Aorta (tissue), 5 donors: ENCODE measurements around the gene GPR107. TPM values are rescaled to one million over a fixed set of nuclear protein-coding genes. Genes with fewer than 3 reads are reported as not detected.
A peak's percentile ranks its signal among the peaks of the same experiment; 100 is the strongest.

Experiments used
- ATAC-seq: fragments of 200-7000 bp; cut with Tn5 transposase; one replicate; pipeline ENCODE4 v1.9.1; 2022; ENCODE audit warnings: moderate library complexity; ENCODE audit not compliant: low FRiP score
- DNase-seq, 2 donors: peaks; one replicate each; pipeline ENCODE4 v3.0.0-alpha.2; 2020
- H3K27ac ChIP-seq, 2 donors: one replicate each; pipeline ENCODE4 v1.5.1; 2013; ENCODE audit warnings: low read length in 2 of 2, mild to moderate bottlenecking in 2 of 2, moderate library complexity in 2 of 2, control low read depth in 1 of 2, inconsistent platforms in 1 of 2, low read depth in 1 of 2
- H3K27me3 ChIP-seq, 2 donors: one replicate each; pipeline ENCODE4 v1.6.1; 2013; ENCODE audit warnings: control low read depth in 1 of 2, low read length in 1 of 2, mild to moderate bottlenecking in 1 of 2, moderate library complexity in 1 of 2; ENCODE audit not compliant: insufficient read depth in 2 of 2, control insufficient read depth in 1 of 2
- H3K36me3 ChIP-seq, 2 donors: one replicate each; pipeline ENCODE4 v1.6.1; 2013; ENCODE audit warnings: control low read depth in 1 of 2, low read length in 1 of 2, mild to moderate bottlenecking in 1 of 2; ENCODE audit not compliant: insufficient read depth in 2 of 2, control insufficient read depth in 1 of 2
- H3K4me1 ChIP-seq, 2 donors: one replicate each; pipeline ENCODE4 v1.6.1; 2013; ENCODE audit warnings: low read length in 2 of 2, control low read depth in 1 of 2, mild to moderate bottlenecking in 1 of 2, moderate library complexity in 1 of 2; ENCODE audit not compliant: insufficient read depth in 2 of 2, control insufficient read depth in 1 of 2
- H3K4me3 ChIP-seq, 2 donors: one replicate each; pipeline ENCODE4 v1.5.1; 2013; ENCODE audit warnings: low read length in 2 of 2, control low read depth in 1 of 2, mild to moderate bottlenecking in 1 of 2
- H3K9me3 ChIP-seq: one replicate; pipeline ENCODE4 v1.6.1; 2013; ENCODE audit warnings: mild to moderate bottlenecking, low read length; ENCODE audit not compliant: control insufficient read depth
- WGBS, 2 donors: extraction: QIAGEN DNeasy Blood & Tissue Kit; methylation state at CpG; one replicate each; pipeline ENCODE4 v1.1.7; 2013; 5-methylcytosine and 5-hydroxymethylcytosine counted together
- intact Hi-C, 2 donors: fragments of 100-400 bp; cut with DNase I; formaldehyde crosslinking; loops; one replicate each; pipeline versions ENCODE4 v1.14.2 to v1.15.0; 2022
- polyA plus RNA-seq, 2 donors: library from polyadenylated mRNA; stranded (reverse); fragments of 200-250 nt; gene quantifications; one replicate each; pipeline ENCODE4 v1.2.3, GENCODE V29; 2013
- total RNA-seq, 2 donors: library from RNA; stranded (reverse); fragmentation: NEBNext Ultra II Directional; extraction: Animal tissue kit (Norgen Biotek cat#: 25700); gene quantifications; one replicate each; pipeline ENCODE4 v1.2.1, GENCODE V29; 2021
- donor health status: healthy with polysubstance abuse.
- donor health status: Bipolar disorder and iron deficiency.
- donor health status: DM: no; HTN: no; CAD: no.
- donor health status: DM: no; HTN: no; CAD: no.
- donor health status: DM: yes; HTN: yes; CAD: no.

Gene GPR107
- total and polyA plus RNA-seq, 4 donors = 7.4 to 48.2 (median 35.1) TPM

- no peaks in the 10 kb centered on the region for H3K4me1 ChIP-seq
- peaks cover 4 to 12% of the 10 kb centered on the region in 2 donors for H3K36me3 ChIP-seq
- no peaks in the 10 kb centered on the region for H3K9me3 ChIP-seq
- 93 to 95% methylated on average over 2 of the region's 2 CpGs for WGBS, 2 donors
- no peaks in the 10 kb centered on the region for H3K27me3 ChIP-seq
- ATAC-seq (peak; percentile 6), DNase-seq (no peak)
- intact Hi-C loops = loop anchor here (1.0 to 5.0 kb wide), 4 partner anchors 129 to 236 kb away; no protein-coding TSS in a partner anchor
- H3K27ac ChIP-seq = no peak overlapping the region
- H3K4me3 ChIP-seq = no peak overlapping the region
These were observed 53.1 kb downstream of the GPR107 start for GRCh38 chr9:130106860-130107233.

GRCh38 chr9:130107234-130107861 lies 53.6 kb downstream of the GPR107 start:
- ATAC-seq = peak; percentile 81
- DNase-seq = peak; percentile 88 to 94
- Histone ChIP-seq H3K4me3 (no peak overlapping the region), H3K4me1 (no peaks in the 10 kb centered on the region), H3K9me3 (no peaks in the 10 kb centered on the region), H3K27me3 (no peaks in the 10 kb centered on the region), H3K27ac (no peak overlapping the region), H3K36me3 (peaks cover 3 to 11% of the 10 kb centered on the region in 2 donors)
- 31 to 33% methylated on average over 10 of the region's 10 CpGs for WGBS, 2 donors
- intact Hi-C loops = loop anchor here (1.0 to 5.0 kb wide), 4 partner anchors 129 to 235 kb away; no protein-coding TSS in a partner anchor

GRCh38 chr9:130107955-130108354 lies 54.2 kb downstream of the GPR107 start:
- Histone ChIP-seq H3K36me3 (peaks cover 0 to 11% of the 10 kb centered on the region in 2 donors), H3K4me3 (no peak overlapping the region)

GRCh38 chr9:130110166-130110565 lies 56.5 kb downstream of the GPR107 start:
- Histone ChIP-seq H3K4me1 (no peaks in the 10 kb centered on the region), H3K27ac (no peak overlapping the region), H3K27me3 (no peaks in the 10 kb centered on the region), H3K36me3 (peaks cover 0 to 11% of the 10 kb centered on the region in 2 donors), H3K4me3 (no peak overlapping the region), H3K9me3 (no peaks in the 10 kb centered on the region)
- WGBS, 2 donors = 86 to 89% methylated on average over 5 of the region's 5 CpGs
- intact Hi-C loops = no loop called here
- DNase-seq (no peak), ATAC-seq (no peak)

More at GRCh38 chr9:130107955-130108354, 54.2 kb downstream of the GPR107 start:
- H3K27ac ChIP-seq = no peak overlapping the region
- ATAC-seq (no peak), DNase-seq (no peak)
- H3K4me1 ChIP-seq = no peaks in the 10 kb centered on the region
- WGBS, 2 donors = 96 to 97% methylated on average over 2 of the region's 2 CpGs
- no peaks in the 10 kb centered on the region for H3K27me3 ChIP-seq
- intact Hi-C loops = loop anchor here (1.0 to 5.0 kb wide), 4 partner anchors 128 to 235 kb away; no protein-coding TSS in a partner anchor
- no peaks in the 10 kb centered on the region for H3K9me3 ChIP-seq

GRCh38 chr9:130110596-130111021 lies 56.9 kb downstream of the GPR107 start:
- WGBS, 2 donors = 60 to 75% methylated on average over 7 of the region's 7 CpGs

GRCh38 chr9:130111786-130112537 lies 58.3 kb downstream of the GPR107 start:
- ATAC-seq = no peak
- H3K36me3 ChIP-seq = peaks cover 0 to 9% of the 10 kb centered on the region in 2 donors
- WGBS, 2 donors = 81 to 85% methylated on average over 30 of the region's 30 CpGs
- DNase-seq = peak in 1 of 2 donors; percentile 45
- no peak overlapping the region for H3K4me3 ChIP-seq
- no peaks in the 10 kb centered on the region for H3K4me1 ChIP-seq
- intact Hi-C loops = no loop called here
- H3K27ac ChIP-seq = no peak overlapping the region
- no peaks in the 10 kb centered on the region for H3K9me3 ChIP-seq
- no peaks in the 10 kb centered on the region for H3K27me3 ChIP-seq

More at GRCh38 chr9:130110596-130111021, 56.9 kb downstream of the GPR107 start:
- Histone ChIP-seq H3K36me3 (peaks cover 0 to 9% of the 10 kb centered on the region in 2 donors), H3K4me3 (no peak overlapping the region), H3K4me1 (no peaks in the 10 kb centered on the region), H3K27me3 (no peaks in the 10 kb centered on the region), H3K9me3 (no peaks in the 10 kb centered on the region), H3K27ac (no peak overlapping the region)
- intact Hi-C loops = no loop called here
- ATAC-seq (no peak), DNase-seq (peak in 1 of 2 donors; percentile 61)

- H3K27me3 ChIP-seq = no peaks in the 10 kb centered on the region
- no peaks in the 10 kb centered on the region for H3K9me3 ChIP-seq
- H3K36me3 ChIP-seq = peaks cover 0 to 9% of the 10 kb centered on the region in 2 donors
- H3K27ac ChIP-seq = no peak overlapping the region
- intact Hi-C loops = no loop called here
- H3K4me3 ChIP-seq = no peak overlapping the region
- ATAC-seq (no peak), DNase-seq (peak in 1 of 2 donors; percentile 24)
- no peaks in the 10 kb centered on the region for H3K4me1 ChIP-seq
- WGBS, 2 donors = 44 to 59% methylated on average over 3 of the region's 3 CpGs
These were observed 58.9 kb downstream of the GPR107 start for GRCh38 chr9:130112538-130113151.

- H3K36me3 ChIP-seq = peaks cover 0 to 6% of the 10 kb centered on the region in 2 donors
These were observed 61.0 kb downstream of the GPR107 start for GRCh38 chr9:130114741-130115140.

More at GRCh38 chr9:130114741-130115140, 61.0 kb downstream of the GPR107 start:
- intact Hi-C loops = loop anchor here (5.0 kb wide), 2 partner anchors 38 to 43 kb away; no protein-coding TSS in a partner anchor
- H3K4me1 ChIP-seq = no peaks in the 10 kb centered on the region
- DNase-seq (no peak), ATAC-seq (no peak)
- no peaks in the 10 kb centered on the region for H3K9me3 ChIP-seq
- no peaks in the 10 kb centered on the region for H3K27me3 ChIP-seq
- H3K4me3 ChIP-seq = no peak overlapping the region
- no peak overlapping the region for H3K27ac ChIP-seq
